ENCODE measurements around the gene HYI. TPM values are rescaled to one million over a fixed set of nuclear protein-coding genes. Genes with fewer than 3 reads are reported as not detected.

Gene HYI
- polyA plus RNA-seq, 1 of the 3 experiments (the other 2 are of a cell fraction): 11.1 TPM

- TF ChIP-seq, protein P1, sequence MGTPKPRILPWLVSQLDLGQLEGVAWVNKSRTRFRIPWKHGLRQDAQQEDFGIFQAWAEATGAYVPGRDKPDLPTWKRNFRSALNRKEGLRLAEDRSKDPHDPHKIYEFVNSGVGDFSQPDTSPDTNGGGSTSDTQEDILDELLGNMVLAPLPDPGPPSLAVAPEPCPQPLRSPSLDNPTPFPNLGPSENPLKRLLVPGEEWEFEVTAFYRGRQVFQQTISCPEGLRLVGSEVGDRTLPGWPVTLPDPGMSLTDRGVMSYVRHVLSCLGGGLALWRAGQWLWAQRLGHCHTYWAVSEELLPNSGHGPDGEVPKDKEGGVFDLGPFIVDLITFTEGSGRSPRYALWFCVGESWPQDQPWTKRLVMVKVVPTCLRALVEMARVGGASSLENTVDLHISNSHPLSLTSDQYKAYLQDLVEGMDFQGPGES (IDR thresholded peaks at IDR 0.05; ENCODE audit: low read depth, low read length): no peak
- TF ChIP-seq FOXM1 (IDR thresholded peaks at IDR 0.05; ENCODE audit: low read depth) (no peak), SIN3A (IDR thresholded peaks at IDR 0.05; ENCODE audit: borderline replicate concordance, low read depth, low read length) (no peak), RXRA (IDR thresholded peaks at IDR 0.05; ENCODE audit: borderline replicate concordance, low read depth) (no peak)
These were observed 816 bp downstream of the HYI start (continued) for GRCh38 chr1:43452789-43453441.

DNA sequence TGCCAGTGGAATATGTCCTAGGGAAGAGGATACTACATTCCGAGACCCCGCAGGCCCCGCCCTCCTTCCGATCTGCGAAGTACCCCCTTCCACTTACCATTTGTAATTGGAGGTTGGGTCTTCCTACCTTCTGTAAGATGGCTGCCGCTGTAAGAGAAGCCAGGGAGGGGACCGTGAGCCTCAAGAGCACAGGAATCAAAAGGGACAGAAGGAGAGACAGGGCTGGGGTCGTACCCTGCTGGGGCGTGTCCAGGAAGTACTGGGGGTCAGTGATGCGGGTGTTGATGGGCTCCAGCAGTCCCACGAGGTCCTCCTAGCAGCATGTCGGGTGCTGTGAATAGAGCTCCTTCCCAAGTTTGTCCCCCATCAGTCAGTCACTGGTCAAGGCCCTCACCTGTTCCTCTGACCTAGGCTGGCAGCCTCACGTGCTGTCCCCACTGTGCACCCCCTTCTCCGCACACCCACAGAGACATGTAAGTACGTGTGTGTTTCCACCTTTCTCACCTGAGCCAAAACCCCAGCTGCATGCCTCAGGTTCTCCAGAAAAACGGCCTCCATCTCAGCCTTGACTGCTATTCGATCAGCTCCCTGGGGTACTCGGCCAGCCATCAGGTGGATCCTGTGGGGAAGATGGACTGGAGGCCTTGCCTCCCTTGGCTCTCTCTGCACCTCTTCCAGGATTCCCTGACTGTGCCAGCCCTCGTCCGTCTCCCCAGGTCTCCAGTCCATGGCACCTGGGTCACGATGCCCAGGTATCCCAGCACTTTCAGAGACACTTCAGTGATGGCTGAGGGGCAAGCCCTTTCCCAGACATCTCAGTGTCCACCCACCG, 1.8 kb downstream of the HYI start:
- Histone ChIP-seq H3K36me3 (replicated peaks in 1 of 2; ENCODE audit: control insufficient read depth in 1 of 2, insufficient read depth in 2 of 2, low read length in 1 of 2) (peaks cover 4 to 39% of the 10 kb centered on the region in 2 experiments), H3F3A (replicated peaks; ENCODE audit: insufficient read depth) (peaks cover 16% of the 10 kb centered on the region), H3K9ac (no peak overlapping the region), H3K4me2 (no peak overlapping the region), H3K27ac (ENCODE audit: low read depth in 2 of 2, low read length in 1 of 2) (no peak overlapping the region), H3K4me1 (ENCODE audit: control insufficient read depth in 1 of 2, insufficient read depth in 2 of 2, low read depth in 1 of 2, low read length in 1 of 2) (peaks cover 0 to 15% of the 10 kb centered on the region in 2 experiments; a peak in 3 of 4 replicates), H4K20me1 (ENCODE audit: insufficient read depth) (no peaks in the 10 kb centered on the region), H3K9me2 (no peaks in the 10 kb centered on the region), H3K9me3 (no peaks in the 10 kb centered on the region), H3K79me2 (ENCODE audit: insufficient read depth) (no peaks in the 10 kb centered on the region), H3K4me3 (ENCODE audit: low read depth in 2 of 2, low read length in 1 of 2) (no peak overlapping the region), H3K27me3 (ENCODE audit: insufficient read depth) (no peaks in the 10 kb centered on the region), H2AFZ (ENCODE audit: low read depth) (no peak overlapping the region)
- TF ChIP-seq GABPA (IDR thresholded peaks at IDR 0.05; ENCODE audit: low read depth) (no peak), SIN3A (IDR thresholded peaks at IDR 0.05; ENCODE audit: borderline replicate concordance, low read depth, low read length) (no peak), RFX5 (IDR thresholded peaks at IDR 0.05; ENCODE audit: low read length) (no peak)
- DNase-seq: no peak
- ChIA-PET CTCF (interaction anchor here (1.1 kb wide), 1 partner anchor 37 kb away, joined by 3 read pairs; no protein-coding TSS in a partner anchor), POLR2A (interaction anchor here (1.0 kb wide), 1 partner anchor 15 kb away, joined by 3 read pairs; no protein-coding TSS in a partner anchor)
- 98% methylated on average over 16 of the region's 22 CpGs for WGBS (ENCODE audit: low lambda C conversion rate)

- no peak overlapping the region for H2AFZ ChIP-seq (ENCODE audit: low read depth)
- no peak overlapping the region for H3K9ac ChIP-seq
- WGBS (ENCODE audit: low lambda C conversion rate): 100% methylated on average over 6 of the region's 12 CpGs
- ChIA-PET CTCF (interaction anchor here (1.1 kb wide), 1 partner anchor 36 kb away, joined by 3 read pairs; no protein-coding TSS in a partner anchor), POLR2A (no interaction called here)
- H3F3A ChIP-seq (replicated peaks; ENCODE audit: insufficient read depth): peaks cover 16% of the 10 kb centered on the region
- no peak overlapping the region for H3K4me3 ChIP-seq (ENCODE audit: low read depth in 2 of 2, low read length in 1 of 2)
- TF ChIP-seq, protein P2, sequence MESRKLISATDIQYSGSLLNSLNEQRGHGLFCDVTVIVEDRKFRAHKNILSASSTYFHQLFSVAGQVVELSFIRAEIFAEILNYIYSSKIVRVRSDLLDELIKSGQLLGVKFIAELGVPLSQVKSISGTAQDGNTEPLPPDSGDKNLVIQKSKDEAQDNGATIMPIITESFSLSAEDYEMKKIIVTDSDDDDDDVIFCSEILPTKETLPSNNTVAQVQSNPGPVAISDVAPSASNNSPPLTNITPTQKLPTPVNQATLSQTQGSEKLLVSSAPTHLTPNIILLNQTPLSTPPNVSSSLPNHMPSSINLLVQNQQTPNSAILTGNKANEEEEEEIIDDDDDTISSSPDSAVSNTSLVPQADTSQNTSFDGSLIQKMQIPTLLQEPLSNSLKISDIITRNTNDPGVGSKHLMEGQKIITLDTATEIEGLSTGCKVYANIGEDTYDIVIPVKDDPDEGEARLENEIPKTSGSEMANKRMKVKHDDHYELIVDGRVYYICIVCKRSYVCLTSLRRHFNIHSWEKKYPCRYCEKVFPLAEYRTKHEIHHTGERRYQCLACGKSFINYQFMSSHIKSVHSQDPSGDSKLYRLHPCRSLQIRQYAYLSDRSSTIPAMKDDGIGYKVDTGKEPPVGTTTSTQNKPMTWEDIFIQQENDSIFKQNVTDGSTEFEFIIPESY (IDR thresholded peaks at IDR 0.05; ENCODE audit: borderline replicate concordance, low read depth): no peak
- TF ChIP-seq, protein P3, sequence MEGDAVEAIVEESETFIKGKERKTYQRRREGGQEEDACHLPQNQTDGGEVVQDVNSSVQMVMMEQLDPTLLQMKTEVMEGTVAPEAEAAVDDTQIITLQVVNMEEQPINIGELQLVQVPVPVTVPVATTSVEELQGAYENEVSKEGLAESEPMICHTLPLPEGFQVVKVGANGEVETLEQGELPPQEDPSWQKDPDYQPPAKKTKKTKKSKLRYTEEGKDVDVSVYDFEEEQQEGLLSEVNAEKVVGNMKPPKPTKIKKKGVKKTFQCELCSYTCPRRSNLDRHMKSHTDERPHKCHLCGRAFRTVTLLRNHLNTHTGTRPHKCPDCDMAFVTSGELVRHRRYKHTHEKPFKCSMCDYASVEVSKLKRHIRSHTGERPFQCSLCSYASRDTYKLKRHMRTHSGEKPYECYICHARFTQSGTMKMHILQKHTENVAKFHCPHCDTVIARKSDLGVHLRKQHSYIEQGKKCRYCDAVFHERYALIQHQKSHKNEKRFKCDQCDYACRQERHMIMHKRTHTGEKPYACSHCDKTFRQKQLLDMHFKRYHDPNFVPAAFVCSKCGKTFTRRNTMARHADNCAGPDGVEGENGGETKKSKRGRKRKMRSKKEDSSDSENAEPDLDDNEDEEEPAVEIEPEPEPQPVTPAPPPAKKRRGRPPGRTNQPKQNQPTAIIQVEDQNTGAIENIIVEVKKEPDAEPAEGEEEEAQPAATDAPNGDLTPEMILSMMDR (IDR thresholded peaks at IDR 0.05): no peak
- H3K9me3 ChIP-seq: no peaks in the 10 kb centered on the region
- no peaks in the 10 kb centered on the region for H4K20me1 ChIP-seq (ENCODE audit: insufficient read depth)
- no peaks in the 10 kb centered on the region for H3K27me3 ChIP-seq (ENCODE audit: insufficient read depth)
- H3K4me1 ChIP-seq (ENCODE audit: control insufficient read depth in 1 of 2, insufficient read depth in 2 of 2, low read depth in 1 of 2, low read length in 1 of 2): peaks cover 0 to 15% of the 10 kb centered on the region in 2 experiments; a peak in 3 of 4 replicates
- no peak overlapping the region for H3K27ac ChIP-seq (ENCODE audit: low read depth in 2 of 2, low read length in 1 of 2)
- no peaks in the 10 kb centered on the region for H3K79me2 ChIP-seq (ENCODE audit: insufficient read depth)
- no peaks in the 10 kb centered on the region for H3K9me2 ChIP-seq
- H3K36me3 ChIP-seq (replicated peaks in 1 of 2; ENCODE audit: control insufficient read depth in 1 of 2, insufficient read depth in 2 of 2, low read length in 1 of 2): peaks cover 4 to 47% of the 10 kb centered on the region in 2 experiments
- no peak overlapping the region for H3K4me2 ChIP-seq
- DNase-seq: no peak
These were observed 2.6 kb downstream of the HYI start for GRCh38 chr1:43451157-43451591.

Data from SK-N-SH (cell line).